Osteoblast (primary cell): ENCODE measurements around the gene MSX1. TPM values are rescaled to one million over a fixed set of nuclear protein-coding genes. Genes with fewer than 3 reads are reported as not detected.

ENCODE experiments used
- DNase-seq: peaks from one replicate; pipeline ENCODE4 v3.0.0; 2011; ENCODE audit warnings: low spot score, mixed read lengths; ENCODE audit not compliant: insufficient read length; ENCODE audit errors: missing footprints
- H2AFZ ChIP-seq: 2 replicates; pipeline ENCODE4 v1.6.0; 2011; ENCODE audit warnings: mild to moderate bottlenecking, low read length
- H3K27ac ChIP-seq: 2 replicates; pipeline ENCODE4 v1.5.1; 2011; ENCODE audit warnings: mild to moderate bottlenecking, low read depth, low read length, moderate library complexity
- H3K27me3 ChIP-seq: 2 replicates; pipeline ENCODE4 v1.6.0; 2012; ENCODE audit warnings: mild to moderate bottlenecking, control low read depth, inconsistent platforms, low read length, moderate library complexity; ENCODE audit not compliant: insufficient read depth
- H3K36me3 ChIP-seq: 2 replicates; pipeline ENCODE4 v1.5.1; 2011; ENCODE audit warnings: mild to moderate bottlenecking, low read length, control low read depth, moderate library complexity; ENCODE audit not compliant: insufficient read depth
- H3K4me1 ChIP-seq: 2 replicates; pipeline ENCODE4 v1.5.1; 2011; ENCODE audit warnings: mild to moderate bottlenecking, low read length, control low read depth, moderate library complexity; ENCODE audit not compliant: insufficient read depth
- H3K4me2 ChIP-seq: 2 replicates; pipeline ENCODE4 v1.6.0; 2011; ENCODE audit warnings: mild to moderate bottlenecking, low read length; ENCODE audit not compliant: insufficient read depth
- H3K4me3 ChIP-seq: fragments of 200-600 bp; sonication (generic); 3 replicates; pipeline ENCODE4 v1.5.1; 2012; ENCODE audit warnings: mild to moderate bottlenecking, low read length, inconsistent platforms; ENCODE audit not compliant: insufficient read depth
- H3K79me2 ChIP-seq: 2 replicates; pipeline ENCODE4 v1.6.0; 2012; ENCODE audit warnings: mild to moderate bottlenecking, low read length, control low read depth, inconsistent platforms; ENCODE audit not compliant: insufficient read depth
- H3K9me3 ChIP-seq: 2 replicates; pipeline ENCODE4 v1.5.1; 2011; ENCODE audit warnings: low read depth, low read length, control low read depth
- H4K20me1 ChIP-seq: 2 replicates; pipeline ENCODE4 v1.6.0; 2012; ENCODE audit warnings: mild to moderate bottlenecking, low read length, control low read depth; ENCODE audit not compliant: insufficient read depth
- total RNA-seq: library from RNA; depleted of rRNA; stranded (reverse); fragments of >200 nt; gene quantifications from 2 replicates; pipeline ENCODE4 v1.2.3, GENCODE V29; 2012
- TF ChIP-seq, protein P1 (sequence below): IDR thresholded peaks from 2 replicates; pipeline ENCODE4 v1.5.1; 2011; ENCODE audit warnings: mild to moderate bottlenecking, low read depth, low read length, moderate library complexity; ENCODE audit errors: extremely low read depth

The MSX1 gene
- total RNA-seq, 1 donor: 2.9 TPM

DNA sequence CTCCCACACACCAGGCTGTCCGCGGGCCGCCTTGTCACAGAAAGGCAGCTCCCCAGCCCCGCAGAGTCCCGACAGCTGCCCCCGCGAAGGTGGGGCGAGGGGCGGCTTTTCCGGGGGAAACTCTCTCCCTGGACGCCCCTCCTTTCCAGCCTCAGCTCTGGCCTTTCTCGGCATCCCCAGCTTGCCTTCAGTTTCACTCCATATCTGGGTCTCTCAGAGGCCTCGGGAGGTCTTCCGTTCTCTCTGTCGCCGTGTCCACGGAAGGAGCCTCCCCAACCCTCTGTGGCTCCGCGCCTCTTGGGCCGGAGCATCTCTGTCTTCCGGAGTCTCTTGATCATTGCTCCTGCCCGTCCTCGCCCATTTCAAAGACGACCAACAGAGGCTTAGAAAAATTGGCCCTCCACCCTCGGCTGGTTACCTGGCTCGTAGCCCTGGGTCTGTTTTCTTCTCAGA is 6.1 kb upstream of the MSX1 start:
- Histone ChIP-seq H3K79me2 (no peaks in the 10 kb centered on the region), H4K20me1 (no peaks in the 10 kb centered on the region), H3K36me3 (no peaks in the 10 kb centered on the region), H3K4me1 (peaks cover 14% of the 10 kb centered on the region), H3K4me3 (peak overlapping the region; percentile 71), H3K4me2 (peak overlapping the region; percentile 94), H2AFZ (peak overlapping the region; percentile 91), H3K27ac (peak overlapping the region; percentile 50), H3K9me3 (no peaks in the 10 kb centered on the region), H3K27me3 (peaks cover 44% of the 10 kb centered on the region)
- TF ChIP-seq, protein P1, sequence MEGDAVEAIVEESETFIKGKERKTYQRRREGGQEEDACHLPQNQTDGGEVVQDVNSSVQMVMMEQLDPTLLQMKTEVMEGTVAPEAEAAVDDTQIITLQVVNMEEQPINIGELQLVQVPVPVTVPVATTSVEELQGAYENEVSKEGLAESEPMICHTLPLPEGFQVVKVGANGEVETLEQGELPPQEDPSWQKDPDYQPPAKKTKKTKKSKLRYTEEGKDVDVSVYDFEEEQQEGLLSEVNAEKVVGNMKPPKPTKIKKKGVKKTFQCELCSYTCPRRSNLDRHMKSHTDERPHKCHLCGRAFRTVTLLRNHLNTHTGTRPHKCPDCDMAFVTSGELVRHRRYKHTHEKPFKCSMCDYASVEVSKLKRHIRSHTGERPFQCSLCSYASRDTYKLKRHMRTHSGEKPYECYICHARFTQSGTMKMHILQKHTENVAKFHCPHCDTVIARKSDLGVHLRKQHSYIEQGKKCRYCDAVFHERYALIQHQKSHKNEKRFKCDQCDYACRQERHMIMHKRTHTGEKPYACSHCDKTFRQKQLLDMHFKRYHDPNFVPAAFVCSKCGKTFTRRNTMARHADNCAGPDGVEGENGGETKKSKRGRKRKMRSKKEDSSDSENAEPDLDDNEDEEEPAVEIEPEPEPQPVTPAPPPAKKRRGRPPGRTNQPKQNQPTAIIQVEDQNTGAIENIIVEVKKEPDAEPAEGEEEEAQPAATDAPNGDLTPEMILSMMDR: no peak
- peak; percentile 86 for DNase-seq

DNA sequence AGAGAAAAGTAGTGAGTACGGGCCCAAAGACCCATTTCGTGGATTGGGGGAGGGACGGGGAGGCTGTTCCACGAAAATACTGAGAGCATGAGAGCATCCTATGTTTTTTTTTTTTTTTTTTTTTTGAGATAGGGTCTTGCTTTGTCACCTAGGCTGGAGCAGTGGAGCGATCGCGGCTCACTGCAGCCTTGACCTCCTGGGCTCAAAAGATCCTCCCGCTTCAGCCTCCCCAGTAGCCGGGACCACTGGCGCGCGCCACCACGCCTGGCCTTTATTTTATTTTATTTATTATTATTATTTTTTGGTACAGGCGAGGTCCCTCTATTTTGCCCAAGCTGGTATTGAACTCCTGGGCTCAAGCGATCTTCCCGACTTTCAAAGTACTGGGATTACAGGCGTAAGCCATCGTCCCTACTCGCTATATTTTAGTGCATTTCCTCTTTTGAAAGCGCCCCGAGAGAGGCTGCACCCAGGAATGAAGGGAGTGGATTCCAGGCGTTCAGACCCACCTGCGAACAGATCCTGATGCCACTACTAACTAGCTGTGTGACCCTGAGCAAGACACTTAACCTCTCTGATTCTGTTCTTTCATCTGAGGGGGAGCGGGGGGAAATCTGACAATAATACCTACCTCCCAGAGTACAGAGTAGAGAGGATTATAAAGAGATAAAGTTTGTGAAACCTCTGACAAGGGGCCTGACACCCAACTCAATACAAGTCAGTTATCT is 5.4 kb upstream of the MSX1 start:
- H3K9me3 ChIP-seq: no peaks in the 10 kb centered on the region
- H3K27ac ChIP-seq: no peak overlapping the region
- peak overlapping the region; percentile 94 for H3K4me2 ChIP-seq
- no peaks in the 10 kb centered on the region for H3K79me2 ChIP-seq
- H3K4me3 ChIP-seq: peak overlapping the region; percentile 71
- peaks cover 44% of the 10 kb centered on the region for H3K27me3 ChIP-seq
- no peaks in the 10 kb centered on the region for H3K36me3 ChIP-seq
- TF ChIP-seq, protein P1: no peak
- peaks cover 16% of the 10 kb centered on the region for H3K4me1 ChIP-seq
- H2AFZ ChIP-seq: no peak overlapping the region
- H4K20me1 ChIP-seq: no peaks in the 10 kb centered on the region
- DNase-seq: no peak

DNA sequence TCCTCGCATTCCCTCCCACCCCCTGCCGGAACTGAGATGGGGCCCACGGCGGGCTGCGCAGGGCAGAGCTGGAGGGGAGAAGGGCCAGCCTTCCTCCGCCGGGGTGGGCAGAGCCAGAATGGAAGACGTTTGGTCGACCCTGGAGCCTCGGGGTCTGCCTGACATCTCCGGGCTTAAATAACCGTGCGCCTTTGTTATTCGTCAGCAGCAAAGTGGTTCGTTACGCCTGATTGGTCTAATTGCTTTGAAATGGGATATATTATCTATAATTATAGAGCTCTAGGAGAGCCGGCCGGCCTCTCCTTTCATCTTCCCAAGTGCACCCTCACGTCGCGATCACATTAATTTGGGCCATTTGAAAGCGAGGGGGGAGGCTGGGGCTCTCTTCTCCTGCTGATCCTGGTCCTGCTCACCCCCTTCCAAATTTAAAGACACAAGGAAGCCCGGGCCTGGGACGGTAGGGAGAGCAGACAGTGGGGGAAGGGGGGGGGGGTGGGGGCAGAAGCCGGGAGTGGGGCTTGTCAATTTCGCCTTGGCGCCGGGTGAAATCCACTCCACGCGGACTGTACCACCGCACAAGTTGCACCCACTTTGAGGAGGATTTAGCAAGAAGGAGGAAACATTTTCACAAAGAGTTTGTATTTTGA is 4.7 kb upstream of the MSX1 start:
- TF ChIP-seq, protein P1: no peak

More for the DNA sequence above, 4.7 kb upstream of the MSX1 start:
- peak; percentile 76 for DNase-seq
- Histone ChIP-seq H3K4me2 (no peak overlapping the region), H3K36me3 (no peaks in the 10 kb centered on the region), H3K9me3 (no peaks in the 10 kb centered on the region), H2AFZ (no peak overlapping the region), H4K20me1 (no peaks in the 10 kb centered on the region), H3K4me1 (peaks cover 18% of the 10 kb centered on the region), H3K4me3 (no peak overlapping the region), H3K27me3 (peaks cover 44% of the 10 kb centered on the region), H3K27ac (no peak overlapping the region), H3K79me2 (no peaks in the 10 kb centered on the region)
